Muscle layer of colon (tissue), 2 donors: ENCODE results near the gene KHDC1.
A peak's percentile ranks its signal among the peaks of the same experiment; 100 is the strongest.
"Not testable (repeated sequence)": the region's sequence is repeated elsewhere in the genome, so short reads cannot be mapped to it uniquely, and the experiment has no call there.

Source experiments
- H3K27ac ChIP-seq: one replicate; pipeline ENCODE4 v1.7.0; 2013; ENCODE audit warnings: low read depth, mild to moderate bottlenecking, low read length, moderate library complexity
- H3K27me3 ChIP-seq, 2 donors: one replicate each; pipeline ENCODE4 v1.7.0; 2013; ENCODE audit warnings: low read length in 2 of 2, mild to moderate bottlenecking in 2 of 2; ENCODE audit not compliant: insufficient read depth in 2 of 2, control insufficient read depth in 1 of 2
- H3K36me3 ChIP-seq: one replicate; pipeline ENCODE4 v1.7.0; 2013; ENCODE audit warnings: mild to moderate bottlenecking, low read length; ENCODE audit not compliant: insufficient read depth
- H3K4me1 ChIP-seq: one replicate; pipeline ENCODE4 v1.7.0; 2013; ENCODE audit warnings: mild to moderate bottlenecking, low read length; ENCODE audit not compliant: insufficient read depth
- H3K4me3 ChIP-seq, 2 donors: one replicate each; pipeline ENCODE4 v1.7.0; 2013; ENCODE audit warnings: low read length in 2 of 2, low read depth in 1 of 2, mild to moderate bottlenecking in 1 of 2, moderate library complexity in 1 of 2
- H3K9ac ChIP-seq: one replicate; pipeline ENCODE4 v1.7.0; 2013; ENCODE audit warnings: low read length
- H3K9me3 ChIP-seq: one replicate; pipeline ENCODE4 v1.7.0; 2013; ENCODE audit warnings: mild to moderate bottlenecking, low read length
- donor health status: abdominal sarcoma.
- donor health status: Adenocarcinoma of cecum.

Gene KHDC1

DNA sequence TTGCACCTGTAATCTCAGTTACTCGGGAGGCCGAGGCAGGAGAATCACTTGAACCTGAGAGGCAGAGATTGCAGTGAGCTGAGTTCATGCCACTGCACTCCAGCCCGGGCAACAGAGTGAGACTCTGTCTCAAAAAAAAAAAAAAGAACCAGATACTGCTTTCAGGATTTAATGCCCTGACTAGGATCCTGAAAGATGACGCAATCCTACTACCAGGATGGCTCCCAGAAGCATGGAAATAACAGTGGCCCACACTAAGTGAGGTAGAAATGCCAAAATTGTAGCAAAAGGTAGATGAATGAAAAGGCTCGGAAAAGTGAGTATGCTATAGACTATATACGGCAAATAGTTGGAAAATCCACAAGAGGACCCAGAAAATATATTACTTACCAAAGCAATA lies 23.8 kb upstream of the KHDC1 start:
- Histone ChIP-seq H3K27me3 (no peaks in the 10 kb centered on the region), H3K9me3 (no peaks in the 10 kb centered on the region), H3K4me3 (no peak overlapping the region), H3K27ac (no peak overlapping the region), H3K9ac (no peak overlapping the region), H3K4me1 (no peaks in the 10 kb centered on the region), H3K36me3 (no peaks in the 10 kb centered on the region)

DNA sequence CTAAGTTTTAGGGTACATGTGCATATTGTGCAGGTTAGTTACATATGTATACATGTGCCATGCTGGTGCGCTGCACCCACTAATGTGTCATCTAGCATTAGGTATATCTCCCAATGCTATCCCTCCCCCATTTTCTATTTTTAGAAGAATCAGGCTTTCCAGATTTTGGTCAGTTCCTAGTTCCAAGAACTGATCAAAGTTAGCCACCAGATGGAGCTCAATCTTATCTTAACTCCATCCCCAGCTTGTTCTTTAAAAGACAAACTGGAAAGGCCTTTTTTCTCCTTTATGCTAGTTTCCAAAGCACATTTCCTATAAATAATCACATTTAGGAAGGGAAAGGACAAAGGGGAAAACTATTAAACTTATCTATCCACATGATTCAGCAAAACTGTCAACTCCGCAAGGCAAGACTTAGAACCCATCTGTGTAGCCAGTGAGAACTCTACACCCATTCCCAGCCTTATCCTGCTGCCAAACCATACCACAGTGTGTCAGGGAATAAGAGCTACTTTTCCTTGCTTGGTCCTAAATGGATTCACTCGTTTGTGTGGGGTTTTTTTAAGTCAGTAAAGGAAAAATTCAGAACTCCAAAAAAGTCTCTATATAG lies 22.8 kb upstream of the KHDC1 start:
- Histone ChIP-seq H3K4me1 (no peaks in the 10 kb centered on the region), H3K27me3 (no peaks in the 10 kb centered on the region), H3K9ac (no peak overlapping the region), H3K36me3 (no peaks in the 10 kb centered on the region), H3K9me3 (no peaks in the 10 kb centered on the region), H3K4me3 (no peak overlapping the region), H3K27ac (no peak overlapping the region)

DNA sequence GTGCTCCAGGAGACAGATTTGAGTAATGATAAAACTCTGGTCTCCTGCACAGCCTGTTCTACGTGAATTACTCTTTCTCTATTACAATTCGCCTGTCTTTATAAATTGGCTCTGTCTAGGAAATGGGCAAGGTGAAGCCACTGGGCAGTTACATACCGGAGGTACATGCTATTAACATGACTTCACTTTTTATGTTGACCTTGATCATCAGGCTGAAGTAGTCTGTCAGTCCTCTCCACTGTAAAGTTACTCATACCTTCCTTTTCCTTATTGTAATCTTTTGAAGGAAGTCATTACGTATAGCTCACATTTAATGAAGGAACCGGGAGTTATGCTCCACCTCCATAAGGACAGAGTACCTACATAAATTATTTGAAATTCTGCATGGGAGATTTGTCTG lies 19.9 kb upstream of the KHDC1 start:
- Histone ChIP-seq H3K4me1 (no peaks in the 10 kb centered on the region), H3K9me3 (no peaks in the 10 kb centered on the region), H3K27me3 (no peaks in the 10 kb centered on the region), H3K4me3 (no peak overlapping the region), H3K36me3 (no peaks in the 10 kb centered on the region), H3K9ac (no peak overlapping the region), H3K27ac (no peak overlapping the region)

DNA sequence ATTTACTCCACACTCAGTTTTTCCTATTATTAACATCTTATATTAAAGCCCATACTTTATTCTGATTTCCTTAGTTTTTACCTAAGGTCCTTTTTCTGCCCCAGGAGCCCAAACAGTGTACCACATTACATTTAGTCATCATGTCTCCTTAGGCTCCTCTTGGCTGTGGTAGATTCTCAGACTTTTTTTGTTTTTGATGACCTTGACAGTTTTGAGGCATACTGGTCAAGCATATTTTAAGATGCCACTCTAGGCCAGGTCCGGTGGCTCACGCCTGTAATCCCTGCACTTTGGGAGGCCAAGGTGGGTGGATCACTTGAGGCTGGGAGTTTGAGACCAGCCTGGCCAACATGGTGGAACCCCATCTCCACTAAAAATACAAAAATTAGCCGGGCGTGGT lies 18.7 kb upstream of the KHDC1 start:
- H3K4me3 ChIP-seq, H3K9ac ChIP-seq, H3K9me3 ChIP-seq, H3K4me1 ChIP-seq, H3K27ac ChIP-seq, H3K27me3 ChIP-seq, H3K36me3 ChIP-seq: not testable (repeated sequence)

DNA sequence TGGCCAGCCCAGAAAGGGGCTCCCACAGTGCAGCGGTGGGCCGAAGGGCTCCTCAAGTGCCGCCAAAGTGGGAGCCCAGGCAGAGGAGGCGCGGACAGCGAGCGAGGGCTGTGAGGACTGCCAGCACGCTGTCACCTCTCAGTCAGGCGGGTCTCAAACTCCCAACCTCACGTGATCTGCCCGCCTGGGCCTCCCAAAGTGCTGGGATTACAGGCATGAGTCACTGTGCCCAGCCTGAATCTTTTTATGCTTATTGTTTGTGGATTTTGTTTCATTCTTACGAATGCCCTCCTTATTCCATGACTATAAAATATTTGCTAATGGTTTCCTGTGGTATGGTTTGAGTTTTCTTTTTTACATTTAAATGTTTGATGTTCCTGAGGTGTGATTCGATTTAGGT lies 6.3 kb upstream of the KHDC1 start:
- not testable (repeated sequence) for H3K27me3 ChIP-seq, H3K27ac ChIP-seq, H3K4me3 ChIP-seq, H3K9ac ChIP-seq, H3K4me1 ChIP-seq, H3K9me3 ChIP-seq, H3K36me3 ChIP-seq

DNA sequence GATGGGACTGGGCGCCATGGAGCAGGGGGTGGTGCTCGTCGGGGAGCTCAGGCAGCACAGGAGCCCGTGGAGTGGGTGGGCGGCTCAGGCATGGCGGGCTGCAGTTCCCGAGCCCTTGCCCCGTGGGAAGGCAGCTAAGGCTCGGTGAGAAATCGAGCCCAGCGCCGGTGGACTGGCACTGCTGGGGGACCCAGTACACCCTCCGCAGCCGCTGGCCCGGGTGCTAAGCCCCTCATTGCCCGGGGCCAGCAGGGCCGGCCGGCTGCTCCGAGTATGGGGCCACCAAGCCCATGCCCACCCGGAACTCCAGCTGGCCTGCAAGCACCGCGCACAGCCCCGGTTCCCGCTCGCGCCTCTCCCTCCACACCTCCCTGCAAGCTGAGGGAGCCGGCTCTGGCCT lies 5.9 kb upstream of the KHDC1 start:
- not testable (repeated sequence) for H3K9me3 ChIP-seq, H3K27me3 ChIP-seq, H3K4me1 ChIP-seq, H3K9ac ChIP-seq, H3K4me3 ChIP-seq, H3K27ac ChIP-seq, H3K36me3 ChIP-seq

DNA sequence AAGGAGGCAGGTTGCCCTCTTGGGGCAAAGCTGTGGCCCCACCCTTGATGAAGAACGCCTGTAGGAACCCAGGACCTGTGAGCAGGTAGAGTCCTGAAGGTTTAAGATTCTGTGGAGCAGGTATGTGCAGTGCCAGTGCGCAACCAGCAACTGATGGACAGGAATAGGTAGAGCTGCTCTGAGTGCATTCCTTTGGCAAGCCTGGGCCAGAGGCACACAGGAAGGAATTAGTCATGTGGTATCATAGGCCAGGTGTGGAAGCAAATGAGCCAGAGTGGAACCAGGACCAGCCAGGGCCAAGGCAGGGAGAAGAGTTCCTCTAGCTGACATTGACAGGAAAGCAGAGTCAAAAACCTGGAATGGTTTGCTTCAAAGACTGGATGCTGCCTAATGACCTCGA lies 1.4 kb upstream of the KHDC1 start:
- H3K27me3 ChIP-seq = no peaks in the 10 kb centered on the region
- no peaks in the 10 kb centered on the region for H3K36me3 ChIP-seq
- no peak overlapping the region for H3K27ac ChIP-seq
- H3K9ac ChIP-seq = no peak overlapping the region
- H3K4me1 ChIP-seq = peaks cover 15% of the 10 kb centered on the region
- no peak overlapping the region for H3K4me3 ChIP-seq
- no peaks in the 10 kb centered on the region for H3K9me3 ChIP-seq

DNA sequence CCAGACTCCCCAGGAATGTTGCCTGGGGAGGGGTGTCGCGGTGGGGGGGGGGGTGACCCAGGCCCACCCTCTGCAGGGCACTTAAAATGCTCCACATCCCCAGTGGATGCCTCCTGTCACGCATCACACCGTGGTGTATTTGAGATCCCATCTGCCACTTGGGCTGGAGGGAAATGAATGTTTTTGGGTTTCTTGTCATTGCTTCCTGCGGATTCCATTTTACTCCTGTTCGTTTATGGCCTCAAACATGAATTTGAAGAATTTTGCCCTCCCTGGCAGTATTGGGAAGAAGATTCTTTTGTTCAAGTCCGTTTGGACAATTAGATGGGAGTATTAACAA lies 544 bp upstream of the KHDC1 start:
- Histone ChIP-seq H3K36me3 (no peaks in the 10 kb centered on the region), H3K9me3 (no peaks in the 10 kb centered on the region), H3K4me3 (peak overlapping the region; percentile 85 to 94), H3K27me3 (no peaks in the 10 kb centered on the region), H3K9ac (peak overlapping the region; percentile 44), H3K27ac (peak overlapping the region; percentile 76), H3K4me1 (peaks cover 15% of the 10 kb centered on the region)

DNA sequence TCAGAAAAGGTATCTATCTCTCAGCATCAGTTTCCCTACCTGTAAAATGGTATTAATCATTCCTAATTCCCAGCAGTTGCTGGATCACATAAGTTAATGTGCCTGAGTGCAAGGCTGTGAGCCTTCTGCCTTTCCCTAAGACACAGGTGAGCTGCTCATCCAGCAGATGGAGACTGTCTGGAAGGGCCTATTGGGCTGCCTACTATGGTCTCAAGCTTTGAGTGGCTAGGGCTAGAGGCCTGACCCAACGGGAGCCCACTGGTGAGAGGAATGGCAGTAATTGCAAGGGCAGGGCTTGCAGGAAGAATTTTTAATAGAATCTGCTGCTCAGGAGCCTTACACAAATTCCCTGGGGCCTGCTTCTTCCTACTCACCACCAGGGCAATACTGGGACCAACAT lies 4.3 kb downstream of the KHDC1 start:
- H3K36me3 ChIP-seq = no peaks in the 10 kb centered on the region
- H3K27me3 ChIP-seq = no peaks in the 10 kb centered on the region
- H3K9me3 ChIP-seq = no peaks in the 10 kb centered on the region
- H3K27ac ChIP-seq = no peak overlapping the region
- no peak overlapping the region for H3K4me3 ChIP-seq
- peaks cover 10% of the 10 kb centered on the region for H3K4me1 ChIP-seq
- no peak overlapping the region for H3K9ac ChIP-seq

DNA sequence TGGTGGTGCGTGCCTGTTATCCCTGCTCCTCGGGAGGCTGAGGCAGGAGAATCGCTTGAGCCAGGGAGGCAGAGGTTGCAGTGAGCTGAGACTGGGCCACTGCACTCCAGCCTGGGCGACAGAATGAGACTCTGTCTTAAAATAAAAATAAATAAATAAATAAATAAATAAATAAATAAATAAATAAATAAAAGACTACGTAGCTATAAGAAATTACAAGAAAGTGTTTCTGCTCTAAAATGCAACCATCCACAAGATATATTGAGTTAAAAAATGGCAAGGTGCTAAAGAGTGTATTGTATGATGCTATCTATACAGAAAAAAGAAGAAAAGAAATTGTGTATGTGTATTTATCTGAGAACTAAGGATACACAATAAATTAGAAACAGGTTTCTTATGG lies 8.7 kb downstream of the KHDC1 start:
- not testable (repeated sequence) for H3K4me3 ChIP-seq, H3K27ac ChIP-seq, H3K9ac ChIP-seq, H3K36me3 ChIP-seq, H3K4me1 ChIP-seq, H3K27me3 ChIP-seq, H3K9me3 ChIP-seq

DNA sequence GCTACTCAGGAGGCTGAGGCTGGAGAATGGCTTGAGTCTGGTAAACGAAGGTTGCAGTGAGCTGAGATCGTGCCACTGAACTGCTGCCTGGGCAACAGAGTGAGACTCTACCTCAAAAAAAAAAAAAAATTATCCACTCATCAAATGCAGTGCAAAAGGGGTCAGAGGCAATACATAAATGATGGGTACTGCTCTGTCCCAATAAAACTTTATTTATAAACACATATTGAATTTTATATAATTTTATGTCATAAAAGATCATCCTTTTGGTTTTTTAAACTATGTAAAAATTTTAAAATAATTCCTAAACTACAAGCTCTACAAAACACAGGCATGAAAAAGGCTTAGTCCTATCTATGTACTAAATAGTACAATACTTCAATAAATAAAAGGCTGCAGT lies 10.3 kb downstream of the KHDC1 start:
- Histone ChIP-seq H3K27me3 (no peaks in the 10 kb centered on the region), H3K9ac (no peak overlapping the region), H3K4me3 (no peak overlapping the region), H3K27ac (no peak overlapping the region), H3K36me3 (no peaks in the 10 kb centered on the region), H3K4me1 (no peaks in the 10 kb centered on the region), H3K9me3 (no peaks in the 10 kb centered on the region)

DNA sequence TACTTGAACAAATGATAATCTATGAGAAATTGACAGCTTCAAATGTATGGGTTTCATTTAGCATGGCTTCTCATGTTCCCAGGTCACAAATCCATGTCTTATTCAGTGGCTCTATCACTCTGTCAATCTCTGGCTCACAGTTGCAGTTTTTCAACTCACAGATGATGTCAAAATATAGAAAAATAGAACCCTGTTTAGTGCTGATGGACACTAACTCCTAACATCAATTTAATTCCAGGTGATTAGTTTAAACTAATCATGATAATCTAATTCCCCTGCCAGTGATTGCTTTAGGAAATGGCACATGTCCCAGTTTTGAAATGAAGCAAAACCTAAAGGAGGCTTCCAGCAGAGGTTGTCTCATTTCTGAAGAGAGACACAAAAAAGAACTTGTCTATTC lies 13.0 kb downstream of the KHDC1 start:
- Histone ChIP-seq H3K4me1 (no peaks in the 10 kb centered on the region), H3K9ac (no peak overlapping the region), H3K36me3 (no peaks in the 10 kb centered on the region), H3K4me3 (no peak overlapping the region), H3K27ac (no peak overlapping the region), H3K27me3 (no peaks in the 10 kb centered on the region), H3K9me3 (no peaks in the 10 kb centered on the region)
